ENCODE measurements around the gene ATL1.
A peak's percentile ranks its signal among the peaks of the same experiment; 100 is the strongest.
"Not testable (repeated sequence)": the region's sequence is repeated elsewhere in the genome, so short reads cannot be mapped to it uniquely, and the experiment has no call there.

The ATL1 gene

DNA sequence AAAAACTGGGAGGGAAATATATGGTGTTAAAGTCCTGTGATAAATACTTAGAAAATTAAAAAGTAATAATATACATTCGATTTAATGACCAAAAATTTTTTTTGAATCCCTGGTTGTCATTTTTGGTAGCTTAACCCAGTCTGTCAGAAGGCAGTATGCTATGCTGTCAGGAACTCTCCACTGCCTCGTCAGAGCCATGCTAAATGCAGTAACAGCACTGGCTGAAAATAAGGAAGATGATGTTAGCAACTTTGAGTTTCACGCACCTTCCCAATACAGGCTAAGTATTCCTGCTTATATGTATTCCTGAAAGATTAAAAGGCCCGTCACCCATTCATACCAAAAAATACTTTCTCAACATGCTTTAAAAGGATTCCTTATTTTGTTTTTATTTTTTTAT, 74.0 kb downstream of the ATL1 start:
- Histone ChIP-seq H3K9ac (no peak overlapping the region), H3K27me3 (no peaks in the 10 kb centered on the region), H3K27ac (no peak overlapping the region), H4K20me1 (no peaks in the 10 kb centered on the region), H3K4me2 (no peak overlapping the region), H3K4me1 (no peaks in the 10 kb centered on the region), H3K9me3 (no peaks in the 10 kb centered on the region), H3K36me3 (peaks cover 38% of the 10 kb centered on the region), H3K4me3 (no peak overlapping the region)
- TF ChIP-seq Cebpa-rat (IDR thresholded peaks at IDR 0.05) = no peak

GRCh38 chr14:50635141-50635540, 75.2 kb downstream of the ATL1 start:
- Histone ChIP-seq H3K27ac (no peak overlapping the region), H3K9me3 (no peaks in the 10 kb centered on the region), H3K4me3 (no peak overlapping the region), H3K4me1 (no peaks in the 10 kb centered on the region), H3K36me3 (peaks cover 48% of the 10 kb centered on the region), H3K4me2 (no peak overlapping the region), H3K9ac (no peak overlapping the region), H3K27me3 (no peaks in the 10 kb centered on the region), H4K20me1 (no peaks in the 10 kb centered on the region)
- no peak for TF ChIP-seq Cebpa-rat (IDR thresholded peaks at IDR 0.05)

- Histone ChIP-seq H3K36me3 (peaks cover 28% of the 10 kb centered on the region), H3K9me3 (no peaks in the 10 kb centered on the region), H3K4me2 (peak overlapping the region; percentile 44), H3K4me1 (peaks cover 29% of the 10 kb centered on the region), H3K27ac (no peak overlapping the region), H4K20me1 (peaks cover 12% of the 10 kb centered on the region; the same call in 1 of the 2 replicates), H3K9ac (no peak overlapping the region), H3K27me3 (no peaks in the 10 kb centered on the region), H3K4me3 (no peak overlapping the region)
- TF ChIP-seq Cebpa-rat (IDR thresholded peaks at IDR 0.05) = no peak
These were observed 87.3 kb downstream of the ATL1 start for GRCh38 chr14:50647282-50647681.

DNA sequence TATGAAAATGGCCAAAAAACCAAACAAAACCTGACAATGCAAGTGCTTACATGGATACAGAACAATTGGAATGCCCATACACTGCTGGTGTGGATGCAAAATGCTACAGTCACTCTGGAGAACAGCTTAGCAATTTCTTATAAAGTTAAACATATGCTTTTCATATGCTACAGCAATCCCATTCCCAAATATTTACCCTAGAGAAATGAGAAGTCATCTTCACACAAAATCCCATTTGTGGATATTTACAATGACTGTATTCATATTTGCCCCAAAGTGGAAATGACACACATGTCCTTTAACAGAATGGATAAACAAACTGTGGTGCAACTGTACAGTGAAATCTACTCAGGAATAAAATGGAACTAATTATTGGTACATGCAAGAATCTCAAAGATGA, 87.8 kb downstream of the ATL1 start:
- Histone ChIP-seq H3K4me2 (peak overlapping the region; percentile 44), H3K36me3 (peaks cover 27% of the 10 kb centered on the region), H3K4me3 (no peak overlapping the region), H3K27ac (no peak overlapping the region), H3K9ac (no peak overlapping the region), H4K20me1 (peaks cover 12% of the 10 kb centered on the region; the same call in 1 of the 2 replicates), H3K9me3 (no peaks in the 10 kb centered on the region), H3K27me3 (no peaks in the 10 kb centered on the region), H3K4me1 (peaks cover 29% of the 10 kb centered on the region)
- TF ChIP-seq Cebpa-rat (IDR thresholded peaks at IDR 0.05) = no peak

DNA sequence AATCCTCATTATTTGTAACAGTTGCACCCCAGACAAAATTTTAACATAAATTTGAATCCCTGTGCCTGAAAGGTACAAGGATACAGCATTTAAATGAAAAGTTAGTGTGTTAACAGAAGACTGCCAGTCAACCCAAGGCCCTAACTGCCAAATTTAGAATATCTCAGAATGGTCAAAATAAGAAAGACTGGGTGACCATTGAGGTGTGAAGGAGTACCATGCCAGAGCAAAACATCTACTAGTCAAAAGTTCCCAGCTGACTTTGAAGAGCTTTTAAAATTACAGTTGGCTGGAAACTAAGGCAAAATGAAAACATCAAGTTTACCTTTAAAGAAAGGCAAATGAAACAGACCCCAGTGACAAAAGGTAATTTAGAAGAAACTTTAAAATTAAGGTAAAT, 89.7 kb downstream of the ATL1 start:
- H3K36me3 ChIP-seq = peaks cover 12% of the 10 kb centered on the region
- no peaks in the 10 kb centered on the region for H3K27me3 ChIP-seq
- no peaks in the 10 kb centered on the region for H3K9me3 ChIP-seq
- H3K4me2 ChIP-seq = peak overlapping the region; percentile 60
- no peak for TF ChIP-seq Cebpa-rat (IDR thresholded peaks at IDR 0.05)
- H3K27ac ChIP-seq = no peak overlapping the region
- no peak overlapping the region for H3K9ac ChIP-seq
- H3K4me1 ChIP-seq = peaks cover 29% of the 10 kb centered on the region
- H3K4me3 ChIP-seq = no peak overlapping the region
- H4K20me1 ChIP-seq = peaks cover 27% of the 10 kb centered on the region; the same call in 1 of the 2 replicates

DNA sequence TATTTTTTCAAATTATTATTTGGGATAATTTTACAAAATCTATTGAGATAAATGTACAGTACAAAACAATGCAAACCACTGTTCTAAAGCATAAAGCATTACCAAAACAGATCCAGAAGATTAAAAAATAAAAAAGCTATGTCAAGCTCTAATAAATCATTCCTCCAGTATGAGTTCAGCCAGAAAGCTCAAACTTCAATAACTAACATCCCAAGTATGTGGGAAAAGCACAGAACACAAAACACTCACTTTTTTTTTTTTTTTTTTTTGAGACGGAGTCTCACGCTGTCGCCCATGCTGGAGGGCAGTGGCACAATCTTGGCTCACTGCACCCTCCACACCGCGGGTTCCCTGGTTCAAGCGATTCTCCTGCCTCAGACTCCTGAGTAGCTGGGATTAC, 96.8 kb downstream of the ATL1 start:
- no peak for TF ChIP-seq Cebpa-rat (IDR thresholded peaks at IDR 0.05)
- H3K9ac ChIP-seq = no peak overlapping the region
- H3K27ac ChIP-seq = no peak overlapping the region
- H3K36me3 ChIP-seq = peaks cover 31% of the 10 kb centered on the region
- peaks cover 18% of the 10 kb centered on the region; the same call in 1 of the 2 replicates for H4K20me1 ChIP-seq
- H3K9me3 ChIP-seq = peaks cover 24% of the 10 kb centered on the region; the same call in 1 of the 2 replicates
- H3K4me3 ChIP-seq = no peak overlapping the region
- no peaks in the 10 kb centered on the region for H3K27me3 ChIP-seq
- H3K4me1 ChIP-seq = no peaks in the 10 kb centered on the region
- no peak overlapping the region for H3K4me2 ChIP-seq

- Histone ChIP-seq H3K4me3 (no peak overlapping the region), H3K4me2 (no peak overlapping the region)
These were observed 97.8 kb downstream of the ATL1 start for GRCh38 chr14:50657753-50658152.

GRCh38 chr14:50658203-50658602, 98.3 kb downstream of the ATL1 start:
- H3K27me3 ChIP-seq = no peaks in the 10 kb centered on the region
- no peak overlapping the region for H3K27ac ChIP-seq
- peaks cover 17% of the 10 kb centered on the region; the same call in 1 of the 2 replicates for H4K20me1 ChIP-seq
- H3K9ac ChIP-seq = no peak overlapping the region
- H3K4me2 ChIP-seq = no peak overlapping the region
- H3K36me3 ChIP-seq = peaks cover 33% of the 10 kb centered on the region
- H3K4me3 ChIP-seq = no peak overlapping the region
- H3K4me1 ChIP-seq = no peaks in the 10 kb centered on the region
- peaks cover 26% of the 10 kb centered on the region; the same call in 1 of the 2 replicates for H3K9me3 ChIP-seq
- no peak for TF ChIP-seq Cebpa-rat (IDR thresholded peaks at IDR 0.05)

More at GRCh38 chr14:50657753-50658152, 97.8 kb downstream of the ATL1 start:
- no peak overlapping the region for H3K27ac ChIP-seq
- peaks cover 18% of the 10 kb centered on the region; the same call in 1 of the 2 replicates for H4K20me1 ChIP-seq
- TF ChIP-seq Cebpa-rat (IDR thresholded peaks at IDR 0.05) = no peak
- no peak overlapping the region for H3K9ac ChIP-seq
- no peaks in the 10 kb centered on the region for H3K27me3 ChIP-seq
- no peaks in the 10 kb centered on the region for H3K4me1 ChIP-seq
- H3K36me3 ChIP-seq = peaks cover 34% of the 10 kb centered on the region
- H3K9me3 ChIP-seq = peaks cover 26% of the 10 kb centered on the region; the same call in 1 of the 2 replicates

DNA sequence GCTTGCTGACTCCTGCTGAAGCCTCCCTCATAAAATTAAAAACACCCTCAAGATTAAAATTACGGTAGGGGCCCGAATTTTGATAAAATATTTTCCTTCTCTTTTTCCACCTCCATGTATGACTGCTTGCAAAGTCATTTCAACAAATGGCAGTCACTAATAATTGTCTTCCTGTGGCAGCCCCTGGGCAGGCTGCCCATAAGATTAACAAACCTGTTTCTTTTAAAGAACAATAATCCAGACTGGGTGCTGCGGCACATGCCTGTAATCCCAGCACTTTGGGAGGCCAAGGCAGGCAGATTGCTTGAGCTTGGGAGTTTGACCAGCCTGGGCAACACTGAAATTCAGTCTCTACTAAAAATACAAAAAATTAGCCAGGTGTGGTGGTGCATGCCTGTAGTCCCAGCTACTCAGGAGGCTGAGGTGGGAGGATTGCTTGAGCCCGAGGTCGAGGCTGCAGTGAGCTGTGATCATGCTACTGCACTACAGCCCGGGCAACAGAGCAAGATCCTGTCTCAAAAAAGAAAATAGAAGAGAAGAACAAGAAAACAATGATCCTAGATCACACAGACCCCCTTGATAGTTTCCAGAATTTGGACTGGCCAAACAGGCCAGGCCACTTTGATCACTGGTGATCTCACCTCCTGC, 99.5 kb downstream of the ATL1 start:
- Histone ChIP-seq H4K20me1 (peaks cover 5% of the 10 kb centered on the region; the same call in 1 of the 2 replicates), H3K27ac (no peak overlapping the region), H3K27me3 (no peaks in the 10 kb centered on the region), H3K9me3 (peaks cover 26% of the 10 kb centered on the region; the same call in 1 of the 2 replicates), H3K4me2 (no peak overlapping the region), H3K4me3 (no peak overlapping the region), H3K9ac (no peak overlapping the region), H3K36me3 (peaks cover 39% of the 10 kb centered on the region), H3K4me1 (peaks cover 2% of the 10 kb centered on the region)
- TF ChIP-seq Cebpa-rat (IDR thresholded peaks at IDR 0.05) = no peak

DNA sequence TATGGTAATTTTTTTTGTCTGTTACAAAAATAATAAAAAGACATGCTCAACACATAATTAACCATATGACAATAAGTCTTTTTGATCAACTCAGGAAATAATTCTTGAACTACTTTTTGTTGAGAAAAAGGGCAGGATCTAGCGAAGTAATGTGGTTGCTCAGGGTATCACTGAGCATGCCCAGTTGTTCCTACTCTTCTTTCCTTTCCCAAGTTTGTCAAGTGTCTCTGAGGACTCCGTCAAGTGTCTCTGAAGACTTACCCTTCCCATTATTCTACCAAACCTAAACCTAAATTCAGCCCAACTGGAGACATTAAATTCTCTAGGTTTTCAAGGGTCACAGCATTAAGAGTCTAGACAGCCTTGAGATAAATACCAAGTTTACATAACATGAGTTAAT, 104.6 kb downstream of the ATL1 start:
- H3K9ac ChIP-seq, H3K4me3 ChIP-seq, H3K27ac ChIP-seq, H3K27me3 ChIP-seq: not testable (repeated sequence)
- Histone ChIP-seq H4K20me1 (0 out of 2 replicates have a peak, but pooled peaks cover 14% of the 10 kb centered on the region), H3K4me2 (peak overlapping the region; percentile 95), H3K4me1 (peaks cover 25% of the 10 kb centered on the region), H3K36me3 (peaks cover 38% of the 10 kb centered on the region), H3K9me3 (peaks cover 24% of the 10 kb centered on the region; the same call in 1 of the 2 replicates)

- Histone ChIP-seq H3K4me1 (peaks cover 25% of the 10 kb centered on the region), H4K20me1 (0 out of 2 replicates have a peak, but pooled peaks cover 14% of the 10 kb centered on the region), H3K4me3 (peak overlapping the region; percentile 33; the same call in 1 of the 2 replicates), H3K4me2 (peak overlapping the region; percentile 95), H3K36me3 (peaks cover 30% of the 10 kb centered on the region), H3K9me3 (peaks cover 16% of the 10 kb centered on the region; the same call in 1 of the 2 replicates)
- not testable (repeated sequence) for H3K27me3 ChIP-seq, H3K27ac ChIP-seq, H3K9ac ChIP-seq
These were observed 105.4 kb downstream of the ATL1 start for GRCh38 chr14:50665300-50665699.
